Stimulated activated CD8-positive, alpha-beta memory T cell treated with anti-CD3 and anti-CD28 coated beads, Interleukin-2, amount 100 ng/mL, for 1 hour (primary cell): ENCODE results near the gene FBXO38.

Experiments used
- DNase-seq, 2 donors: peaks; one replicate each; pipeline ENCODE4 v3.0.0-alpha.2; 2020; ENCODE audit warnings: low read depth in 2 of 2

Gene FBXO38

DNA sequence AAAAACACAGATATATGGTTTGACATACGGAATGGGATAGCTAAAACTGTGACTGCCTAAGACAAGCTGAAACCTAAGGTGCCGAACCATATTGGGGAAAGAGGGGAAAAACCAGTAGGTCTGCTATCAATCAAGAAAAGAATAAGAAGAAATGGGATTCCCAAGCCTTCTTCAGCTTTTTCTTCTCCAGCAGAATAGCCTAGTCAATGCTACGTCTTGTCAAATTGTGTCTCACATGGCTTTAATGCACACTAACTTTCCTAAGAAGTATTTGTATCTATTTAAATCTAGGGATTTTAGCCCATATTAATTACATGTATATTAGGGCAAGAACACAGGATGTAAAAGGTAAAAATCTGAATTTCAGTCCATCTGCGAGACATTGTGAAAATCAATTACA lies 797 bp upstream of the FBXO38 start:
- DNase-seq, result no peak

GRCh38 chr5:148384380-148384737 lies 601 bp downstream of the FBXO38 start:
- DNase-seq, result no peak

DNA sequence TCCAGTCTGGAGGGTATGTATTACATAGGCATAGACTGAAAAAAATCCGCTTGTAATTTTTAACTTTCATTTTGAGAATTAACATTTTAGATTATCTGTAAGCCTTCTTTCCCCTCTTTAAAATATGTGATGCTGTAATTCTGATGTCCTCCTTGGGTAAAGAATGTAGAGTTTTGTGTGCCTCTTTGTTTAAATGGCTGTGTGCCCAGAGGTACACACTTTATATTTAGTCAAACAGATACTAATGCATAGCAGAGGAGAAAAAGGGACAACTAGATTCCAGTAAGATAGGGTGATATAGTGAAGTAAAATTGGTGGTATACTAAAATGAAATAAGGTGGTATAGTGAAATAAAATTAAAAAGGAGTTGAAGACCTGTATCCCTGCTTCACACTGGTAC lies 1.3 kb downstream of the FBXO38 start:
- no peak for DNase-seq

GRCh38 chr5:148386041-148386440 lies 2.3 kb downstream of the FBXO38 start:
- no peak for DNase-seq

DNA sequence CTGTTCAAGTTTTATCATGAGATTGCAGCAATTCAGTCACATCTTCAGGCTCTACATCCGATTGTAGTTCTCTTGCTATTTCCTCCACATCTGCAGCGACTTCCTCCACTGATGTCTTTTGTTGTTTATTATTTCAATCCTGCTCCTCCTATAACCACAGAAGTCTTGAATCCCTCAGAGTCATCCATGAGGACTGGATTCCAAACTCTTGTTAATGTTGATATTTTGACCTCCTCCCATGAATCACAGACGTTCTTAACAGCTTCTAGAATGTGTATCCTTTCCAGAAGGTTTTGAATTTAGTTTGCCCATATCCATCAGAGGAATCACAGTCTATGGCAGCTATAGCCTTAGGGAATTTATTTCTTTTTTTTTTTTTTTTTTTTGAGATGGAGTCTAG lies 3.6 kb downstream of the FBXO38 start:
- DNase-seq, result no peak

DNA sequence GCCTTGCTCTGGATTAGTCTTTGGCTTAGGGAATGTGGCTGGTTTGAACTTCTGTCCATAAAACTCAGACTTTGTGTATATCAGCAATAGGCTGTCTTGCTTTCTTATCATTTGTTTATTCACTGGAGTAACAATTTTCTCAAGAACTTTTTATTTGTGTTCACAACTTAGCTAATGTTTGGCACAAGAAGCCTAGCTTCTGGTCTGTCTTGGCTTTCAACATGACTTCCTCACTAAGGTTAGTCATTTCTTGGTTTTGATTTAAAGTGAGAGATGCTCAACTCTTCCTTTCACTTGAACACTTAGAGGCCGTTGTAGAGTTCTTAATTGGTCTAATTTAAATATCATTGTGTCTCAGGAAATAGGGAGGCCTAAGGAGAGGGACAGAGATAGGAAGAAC lies 4.9 kb downstream of the FBXO38 start:
- no peak for DNase-seq

- DNase-seq, result no peak
Measured at GRCh38 chr5:148390914-148391313, 7.2 kb downstream of the FBXO38 start.

DNA sequence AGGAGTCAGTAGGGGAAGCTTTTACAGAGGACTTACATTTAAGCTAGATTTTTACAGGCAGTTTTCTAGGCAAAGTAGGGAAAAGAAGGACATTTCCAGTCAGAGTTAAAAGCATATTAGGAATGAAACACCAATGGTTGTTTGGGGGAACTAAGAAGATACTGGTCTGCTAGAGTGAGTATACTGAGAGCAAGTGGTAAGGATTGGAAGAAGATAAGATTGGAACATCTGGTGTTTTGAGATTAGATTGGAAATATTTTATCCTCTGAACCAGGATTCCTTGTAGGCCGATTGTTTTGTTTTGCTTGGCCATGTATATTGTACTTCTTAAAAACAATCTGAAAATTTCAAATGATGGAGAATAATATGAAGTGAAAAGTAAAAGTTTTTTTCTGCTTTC lies 7.7 kb downstream of the FBXO38 start:
- DNase-seq, result no peak

DNA sequence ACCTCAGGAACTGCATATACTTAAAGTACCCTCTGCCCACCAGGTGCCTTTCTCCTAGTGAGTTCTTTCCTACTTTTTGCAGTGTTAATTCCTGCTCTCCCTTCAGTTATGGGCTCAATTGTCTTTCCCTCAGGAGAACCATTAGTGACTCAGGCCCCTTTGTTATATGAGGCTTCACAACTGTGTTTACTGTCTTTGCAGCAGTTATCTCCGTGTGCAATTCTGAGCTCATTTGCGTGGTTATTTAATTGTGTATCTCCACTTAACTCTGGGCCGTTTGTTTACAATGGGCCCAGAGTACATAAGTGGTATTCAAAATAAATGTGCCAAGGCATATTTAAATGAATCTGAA lies 9.6 kb downstream of the FBXO38 start:
- DNase-seq, result no peak

DNA sequence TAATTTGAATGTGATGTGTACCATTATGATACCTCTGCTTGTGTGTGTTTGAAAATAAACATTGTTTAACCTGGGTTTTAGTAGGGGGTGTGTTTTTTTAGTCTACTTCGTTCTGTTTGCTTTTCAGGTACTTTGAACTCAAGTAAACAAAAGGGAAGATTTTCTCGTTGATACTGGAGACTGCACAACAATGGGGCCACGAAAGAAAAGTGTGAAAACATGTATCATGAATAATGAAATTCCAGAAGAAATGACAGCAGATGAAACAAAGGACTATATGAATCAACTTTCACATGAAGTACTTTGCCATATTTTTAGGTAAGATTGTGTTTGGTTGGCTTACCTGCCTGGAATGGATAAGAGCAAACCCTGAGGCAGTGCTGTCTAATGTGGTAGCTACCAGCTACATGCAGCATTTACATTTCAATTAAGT lies 10.8 kb downstream of the FBXO38 start:
- no peak for DNase-seq

GRCh38 chr5:148395031-148395430 lies 11.3 kb downstream of the FBXO38 start:
- no peak for DNase-seq

GRCh38 chr5:148397968-148398595 lies 14.3 kb downstream of the FBXO38 start:
- DNase-seq, result no peak

GRCh38 chr5:148398698-148399121 lies 15.0 kb downstream of the FBXO38 start:
- DNase-seq, result no peak

- no peak for DNase-seq
Measured at GRCh38 chr5:148401604-148402003, 17.8 kb downstream of the FBXO38 start.

GRCh38 chr5:148403344-148403743 lies 19.6 kb downstream of the FBXO38 start:
- no peak for DNase-seq

DNA sequence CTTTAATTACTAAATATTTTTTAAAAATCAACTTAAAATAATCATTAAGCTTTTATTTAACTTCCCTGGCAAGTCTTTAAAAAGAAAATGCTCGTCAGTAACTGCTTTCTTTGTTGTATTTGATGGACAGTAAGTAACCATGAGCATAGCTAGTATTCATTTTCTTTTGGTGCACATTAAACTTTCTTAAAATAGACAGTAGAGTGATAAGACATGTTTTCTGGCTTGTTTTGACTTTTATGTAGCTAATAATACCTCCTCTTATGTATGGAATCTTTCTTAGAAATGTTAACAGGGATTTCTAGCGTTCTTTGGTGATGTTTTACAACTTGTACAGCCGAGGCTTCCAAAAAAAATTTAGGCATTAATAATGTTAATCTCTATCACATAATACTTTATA lies 22.6 kb downstream of the FBXO38 start:
- no peak for DNase-seq

DNA sequence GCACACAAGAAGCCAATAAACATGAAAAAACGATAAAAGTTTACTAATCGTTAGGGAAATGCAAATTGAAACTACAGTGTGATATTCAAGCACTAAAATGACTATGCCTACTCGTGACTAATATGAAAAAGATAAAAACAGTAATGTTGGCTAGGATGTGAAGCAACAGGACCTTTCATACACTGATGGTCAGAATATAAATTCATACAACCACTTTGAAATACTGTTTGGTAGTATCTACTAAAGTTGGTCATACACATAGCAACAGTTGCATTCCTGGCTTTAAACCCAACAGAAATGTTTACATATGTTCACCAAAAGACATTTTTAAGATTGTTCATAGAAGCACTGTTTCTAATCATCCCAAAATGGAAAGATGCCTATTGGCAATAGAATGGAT lies 24.3 kb downstream of the FBXO38 start:
- DNase-seq, result no peak

GRCh38 chr5:148412124-148412523 lies 28.4 kb downstream of the FBXO38 start:
- DNase-seq, result no peak

DNA sequence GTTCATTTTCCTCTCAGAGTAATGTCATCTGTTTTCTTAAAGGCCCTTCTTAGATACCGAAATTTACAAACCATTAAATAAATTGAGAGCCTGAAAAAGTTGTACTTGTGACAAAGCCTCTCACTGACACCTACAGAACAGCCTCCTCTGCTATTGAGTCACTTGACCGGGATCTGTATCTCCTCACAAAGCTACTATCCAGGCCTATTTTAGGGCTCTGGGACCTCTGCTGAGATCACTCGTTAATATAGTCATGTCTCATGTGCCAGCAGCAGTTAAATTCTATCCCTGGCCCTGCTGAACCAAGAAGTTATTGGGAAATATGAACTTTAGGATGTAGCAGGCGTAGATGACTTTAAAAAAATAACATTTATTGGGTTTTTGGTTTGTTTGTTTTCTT lies 31.1 kb downstream of the FBXO38 start:
- DNase-seq, result no peak

DNA sequence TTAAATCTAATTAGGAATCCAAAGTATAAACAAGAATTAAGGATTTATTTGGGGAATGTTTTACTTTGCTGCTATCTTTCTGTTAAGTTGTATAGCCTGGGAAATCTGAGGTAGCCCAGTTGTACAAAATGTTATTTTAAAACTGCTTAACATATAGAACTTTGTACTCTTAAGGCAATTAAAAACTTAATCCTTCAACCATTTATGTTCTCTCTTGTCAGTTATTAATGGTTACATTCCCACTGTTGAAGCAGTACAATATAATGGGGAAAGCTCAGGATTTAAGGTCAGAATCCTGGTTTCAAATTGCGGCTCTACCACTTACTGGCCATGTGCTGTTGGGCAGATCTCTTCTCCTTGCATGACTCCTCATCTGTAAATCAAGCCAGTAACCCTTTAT lies 32.7 kb downstream of the FBXO38 start:
- no peak for DNase-seq

DNA sequence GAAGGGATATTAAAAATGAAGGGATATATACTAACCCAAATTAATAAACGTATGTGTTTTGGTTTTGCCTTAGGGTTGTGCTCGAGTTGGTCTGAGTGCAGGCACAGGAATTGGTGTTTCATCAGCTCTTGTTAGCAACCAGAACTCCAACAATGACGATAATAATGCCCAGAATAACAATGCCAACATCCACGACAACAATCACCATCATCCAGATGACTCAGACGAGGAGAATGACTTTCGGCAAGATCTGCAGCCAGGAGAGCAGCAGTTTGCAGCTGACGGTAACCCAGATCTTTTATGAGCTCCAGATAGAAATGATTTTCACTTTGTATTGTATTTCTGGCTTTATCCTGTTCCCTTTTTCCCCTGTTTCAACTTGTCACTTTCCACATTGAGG lies 33.2 kb downstream of the FBXO38 start:
- DNase-seq, result no peak

- no peak for DNase-seq
Measured at GRCh38 chr5:148418511-148418910, 34.8 kb downstream of the FBXO38 start.

GRCh38 chr5:148421661-148422060 lies 37.9 kb downstream of the FBXO38 start:
- no peak for DNase-seq

- DNase-seq, result no peak
Measured at GRCh38 chr5:148425808-148426207, 42.0 kb downstream of the FBXO38 start.

DNA sequence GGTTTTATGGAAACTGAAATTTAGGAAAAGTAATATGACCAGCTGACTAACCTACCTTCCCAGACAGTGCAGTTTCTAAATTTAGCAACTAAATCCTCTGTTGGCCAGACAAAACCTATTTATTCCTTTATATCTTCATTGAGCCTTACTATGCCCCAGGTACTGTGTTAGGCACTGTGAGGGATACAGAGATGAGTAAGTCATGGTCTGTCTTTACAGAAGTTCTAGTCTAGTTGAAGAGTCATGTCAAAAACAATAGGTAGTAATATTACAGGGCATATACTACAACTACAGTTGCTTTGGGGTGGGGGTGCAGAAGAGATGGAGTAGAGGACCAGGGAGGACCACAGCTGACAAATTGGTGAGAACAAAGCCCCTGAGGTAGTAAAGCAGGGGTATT lies 42.8 kb downstream of the FBXO38 start:
- DNase-seq, result no peak
